HG03025 (cell line): ENCODE measurements around the gene ACBD6.

ENCODE experiments used
- ATAC-seq: cut with Tn5 transposase; IDR thresholded peaks from one replicate; pipeline ENCODE4 v1.9.1; 2021; ENCODE audit warnings: mild to moderate bottlenecking, moderate library complexity; ENCODE audit not compliant: unreplicated experiment, low FRiP score

ACBD6 gene

DNA sequence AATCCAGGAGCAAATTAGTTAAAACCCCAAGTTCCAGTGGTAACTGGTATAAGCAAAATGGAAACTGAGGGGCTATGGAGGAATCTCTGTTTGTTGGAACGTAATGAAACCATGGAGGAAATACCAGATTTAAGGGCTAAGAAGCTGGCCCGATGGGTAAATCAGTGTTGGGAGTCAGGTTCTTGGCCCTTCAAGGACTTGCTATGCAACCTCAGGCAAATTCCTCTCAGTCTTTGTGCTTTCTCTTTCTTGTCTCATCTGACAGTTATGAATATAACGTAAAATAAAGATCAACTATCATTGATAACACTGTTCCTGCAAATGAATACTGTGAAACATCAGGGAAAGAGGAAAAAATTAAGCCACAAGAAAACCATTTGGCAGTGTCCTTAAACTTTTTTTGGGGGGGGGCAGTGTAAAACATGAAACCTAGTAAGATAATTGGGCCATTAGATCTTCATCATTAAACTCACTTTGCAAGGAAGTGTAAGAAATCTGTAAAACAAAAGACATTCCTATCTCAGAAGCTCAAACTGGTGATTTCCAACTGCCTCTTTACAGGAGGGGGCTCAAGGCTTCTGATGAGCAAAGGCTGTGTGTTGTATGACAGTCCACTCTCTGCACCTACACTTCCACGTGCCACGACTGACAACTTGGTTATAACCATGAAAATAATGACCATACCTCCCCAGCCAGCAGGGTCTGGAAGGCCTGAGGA lies 224.7 kb downstream of the ACBD6 start:
- no peak for ATAC-seq

DNA sequence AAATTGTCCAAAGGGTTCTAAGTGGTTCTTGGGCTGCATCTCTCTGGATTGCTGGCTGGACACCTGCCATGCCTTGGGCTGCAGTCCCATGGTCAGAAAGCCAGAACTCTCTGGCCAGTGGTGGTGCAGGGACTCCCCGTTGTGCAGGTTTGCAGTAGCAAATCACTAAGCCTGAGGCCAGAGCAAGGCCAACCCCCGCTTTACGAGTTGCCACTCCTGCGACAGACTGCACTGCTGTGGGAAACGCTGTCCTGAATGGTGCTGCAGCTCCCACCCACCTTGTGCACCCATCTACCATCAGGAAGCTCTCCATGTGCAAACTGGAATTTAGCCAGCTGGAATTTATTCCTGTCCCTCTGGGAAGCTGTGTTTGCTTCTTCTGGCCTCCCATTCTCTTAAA lies 226.7 kb downstream of the ACBD6 start:
- ATAC-seq, result no peak

GRCh38 chr1:180274221-180274620 lies 228.2 kb downstream of the ACBD6 start:
- no peak for ATAC-seq

DNA sequence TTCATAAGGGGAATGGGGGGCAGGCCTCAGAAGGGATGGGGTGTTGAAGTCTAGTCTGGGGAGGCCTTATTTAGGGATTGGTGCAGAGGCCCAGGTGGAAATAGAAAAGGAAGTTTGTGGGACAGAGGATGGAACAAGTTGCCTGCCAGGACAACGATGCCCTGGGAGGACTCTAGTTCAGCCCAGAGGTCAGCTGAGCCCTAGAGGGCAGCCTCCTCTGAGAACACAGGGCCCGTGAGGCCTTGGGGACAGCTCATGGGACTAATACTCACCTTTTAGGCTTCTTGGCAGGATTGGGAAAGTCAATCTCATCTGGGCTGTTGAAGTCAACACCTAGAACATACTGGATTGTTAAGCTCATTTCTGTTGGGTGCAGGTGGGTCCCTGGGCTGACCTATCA lies 229.3 kb downstream of the ACBD6 start:
- ATAC-seq, result no peak

- ATAC-seq, result no peak
Measured at GRCh38 chr1:180272395-180272794, 230.0 kb downstream of the ACBD6 start.

GRCh38 chr1:180271272-180272255 lies 230.8 kb downstream of the ACBD6 start:
- ATAC-seq, result no peak

DNA sequence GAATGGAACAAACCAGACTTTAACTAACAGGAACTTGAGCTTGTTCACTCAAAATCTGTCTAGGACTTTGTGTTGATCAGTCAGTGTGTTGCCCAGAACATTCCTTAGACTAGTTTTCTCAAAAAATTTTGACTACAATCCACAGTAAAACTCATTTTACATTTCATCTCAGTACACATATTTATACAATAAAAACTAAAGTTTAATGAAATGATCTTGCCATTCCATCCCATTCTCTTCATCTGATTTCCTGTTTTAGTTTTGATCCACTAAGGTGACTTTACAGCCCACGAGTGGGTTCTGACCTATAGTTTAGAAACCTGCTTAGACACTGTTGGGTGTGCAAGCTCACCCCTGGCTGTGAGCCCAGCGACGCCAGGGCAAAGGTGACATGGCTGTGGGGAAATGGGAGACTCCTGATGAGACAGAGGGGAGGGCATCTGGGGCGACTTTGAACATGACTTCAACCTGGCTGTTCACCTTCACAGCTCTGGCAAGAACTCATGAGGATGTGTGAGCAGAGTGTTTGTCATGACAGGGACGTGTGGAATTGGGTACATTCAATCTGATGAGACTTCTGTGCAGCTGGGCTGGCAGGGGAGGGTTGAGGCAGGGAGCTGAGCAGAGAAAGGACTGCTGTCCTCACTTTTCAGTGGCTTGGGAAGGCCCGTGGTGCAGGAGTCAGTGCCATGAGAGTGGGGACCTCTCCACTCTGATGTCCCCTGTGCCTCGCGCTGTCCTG lies 231.7 kb downstream of the ACBD6 start:
- no peak for ATAC-seq

GRCh38 chr1:180269645-180270529 lies 232.5 kb downstream of the ACBD6 start:
- no peak for ATAC-seq

- no peak for ATAC-seq
Measured at GRCh38 chr1:180268556-180269075, 233.8 kb downstream of the ACBD6 start.

GRCh38 chr1:180267761-180268555 lies 234.4 kb downstream of the ACBD6 start:
- ATAC-seq, result no peak

DNA sequence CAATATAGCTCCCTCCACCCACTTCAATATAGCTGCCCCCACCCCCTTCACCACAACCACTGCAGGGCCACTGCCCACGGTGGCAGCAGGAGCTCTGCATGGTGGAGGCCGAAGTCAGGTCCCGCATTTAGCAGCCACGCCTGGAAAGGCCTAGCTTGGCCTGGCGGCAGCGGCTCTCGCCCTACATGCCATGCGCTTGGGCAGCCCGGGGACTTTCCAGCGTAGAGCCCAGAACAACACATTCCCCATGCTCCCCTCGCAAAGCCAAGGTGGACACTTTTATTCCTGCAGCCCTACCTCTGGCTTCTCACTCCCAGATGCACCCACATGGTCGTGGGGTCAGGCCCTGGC lies 235.2 kb downstream of the ACBD6 start:
- no peak for ATAC-seq

DNA sequence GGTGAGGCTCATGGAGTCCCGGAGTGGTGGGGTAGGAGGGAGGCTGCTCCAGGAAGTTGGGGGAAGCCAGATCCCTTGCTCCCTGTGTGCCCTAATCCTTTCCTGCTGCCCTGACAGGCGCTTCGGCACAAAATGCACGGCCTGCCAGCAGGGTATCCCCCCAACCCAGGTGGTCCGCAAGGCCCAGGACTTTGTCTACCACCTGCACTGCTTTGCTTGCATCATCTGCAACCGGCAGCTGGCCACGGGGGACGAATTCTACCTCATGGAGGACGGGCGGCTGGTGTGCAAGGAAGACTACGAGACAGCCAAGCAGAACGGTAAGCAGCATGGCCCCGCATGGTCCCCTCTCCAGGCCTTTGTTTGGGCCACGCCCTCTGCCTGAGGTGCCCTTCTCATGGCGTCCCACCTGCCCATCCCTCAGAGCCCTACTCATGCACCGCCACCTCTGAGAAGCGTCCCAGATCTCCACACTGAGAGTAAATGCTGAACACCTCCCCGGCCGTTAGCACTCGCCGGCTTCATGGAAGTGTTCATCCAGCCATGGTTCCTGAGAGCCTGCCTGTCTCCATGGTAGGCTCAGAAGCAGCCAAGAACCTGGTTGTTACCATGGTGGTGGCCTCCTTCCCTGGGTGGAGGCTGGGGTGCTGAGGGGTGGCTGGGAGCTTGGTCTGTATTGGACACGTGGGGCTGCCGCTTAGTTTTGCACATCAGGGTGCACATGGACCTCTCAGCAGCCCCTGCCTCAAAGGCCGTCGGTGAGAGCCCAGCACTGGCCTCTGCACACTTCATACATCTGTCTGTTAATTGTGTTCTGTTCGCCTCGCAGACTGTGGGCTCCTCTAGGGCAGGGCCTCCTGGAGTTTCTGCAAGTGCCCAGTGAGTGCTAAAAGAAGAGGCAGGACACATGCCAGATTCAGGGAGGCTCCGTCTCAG lies 235.8 kb downstream of the ACBD6 start:
- ATAC-seq, result no peak

- ATAC-seq, result no peak
Measured at GRCh38 chr1:180265871-180266270, 236.5 kb downstream of the ACBD6 start.

DNA sequence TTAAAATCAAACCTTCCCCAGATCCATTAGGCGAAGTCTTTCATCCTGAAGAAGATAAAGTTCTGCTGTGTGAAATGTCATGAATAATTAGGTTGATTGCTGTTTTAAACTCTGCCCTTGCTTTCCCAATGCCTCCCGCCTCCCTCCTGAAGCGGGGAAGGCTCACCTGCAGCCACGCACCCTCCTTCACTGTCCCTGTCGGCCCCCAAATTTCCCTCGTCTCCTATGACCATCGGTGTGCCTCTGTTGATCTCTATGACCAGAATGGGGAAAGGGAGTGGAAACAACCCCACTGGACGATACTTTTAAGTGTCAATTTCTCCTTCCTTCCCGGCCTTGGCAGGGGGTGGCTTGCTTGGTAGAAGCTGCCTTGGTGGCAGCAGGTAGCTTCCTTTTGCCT lies 237.2 kb downstream of the ACBD6 start:
- no peak for ATAC-seq

- no peak for ATAC-seq
Measured at GRCh38 chr1:180264595-180264994, 237.8 kb downstream of the ACBD6 start.

- no peak for ATAC-seq
Measured at GRCh38 chr1:180262628-180263488, 239.5 kb downstream of the ACBD6 start.

GRCh38 chr1:180261524-180262155 lies 240.7 kb downstream of the ACBD6 start:
- no peak for ATAC-seq
